Measurements from ENCODE around the gene SPEM1.

Gene SPEM1

GRCh38 chr17:7423679-7424078 is 3.6 kb downstream of the SPEM1 start:
- TF ChIP-seq CTCF (conservative IDR thresholded peaks at IDR 0.05; ENCODE audit: low read depth) = no peak
- ChIA-PET POLR2A (ENCODE audit: low non-redundant PET) (interaction anchor here (0.6 kb wide), 1 partner anchor 16 kb away, joined by 3 read pairs; no protein-coding TSS in a partner anchor), CTCF (interaction anchor here (0.6 to 0.8 kb wide), 2 partner anchors 11 to 623 kb away, joined by 3 to 4 read pairs; partner anchors contain the start of gene TMEM102)
- H3K27ac ChIP-seq = no peak overlapping the region
- no peak for DNase-seq (ENCODE audit: low spot score)

GRCh38 chr17:7425316-7425715 is 5.2 kb downstream of the SPEM1 start, which contains the start of gene SPEM2:
SPEM2 (plus strand) TSS chr17:7425616; CDS start chr17:7425689, 73 bp downstream.
- DNase-seq (ENCODE audit: low spot score) = no peak
- CTCF ChIA-PET = interaction anchor here (0.7 to 1.0 kb wide), 2 partner anchors 69 to 81 kb away, joined by 3 read pairs; no protein-coding TSS in a partner anchor
- POLR2A ChIA-PET (ENCODE audit: low non-redundant PET) = no interaction called here
- no peak within 1 kb of the TSS for H3K27ac ChIP-seq
- TF ChIP-seq CTCF (conservative IDR thresholded peaks at IDR 0.05; ENCODE audit: low read depth) = no peak

GRCh38 chr17:7425756-7426155 is 5.6 kb downstream of the SPEM1 start:
- CTCF ChIA-PET = interaction anchor here (1.0 kb wide), 1 partner anchor 69 kb away, joined by 3 read pairs; no protein-coding TSS in a partner anchor
- no peak overlapping the region for H3K27ac ChIP-seq
- POLR2A ChIA-PET (ENCODE audit: low non-redundant PET) = no interaction called here
- DNase-seq (ENCODE audit: low spot score) = no peak
- no peak for TF ChIP-seq CTCF (conservative IDR thresholded peaks at IDR 0.05; ENCODE audit: low read depth)

- POLR2A ChIA-PET (ENCODE audit: low non-redundant PET) = no interaction called here
- no peak for TF ChIP-seq CTCF (conservative IDR thresholded peaks at IDR 0.05; ENCODE audit: low read depth)
- CTCF ChIA-PET = no interaction called here
- no peak for DNase-seq (ENCODE audit: low spot score)
- H3K27ac ChIP-seq = no peak overlapping the region
These were observed 6.2 kb downstream of the SPEM1 start for GRCh38 chr17:7426203-7426863.

- ChIA-PET CTCF (no interaction called here), POLR2A (ENCODE audit: low non-redundant PET) (no interaction called here)
- DNase-seq (ENCODE audit: low spot score) = no peak
- no peak for TF ChIP-seq CTCF (conservative IDR thresholded peaks at IDR 0.05; ENCODE audit: low read depth)
- H3K27ac ChIP-seq = no peak overlapping the region
These were observed 6.9 kb downstream of the SPEM1 start for GRCh38 chr17:7426896-7427489.

- POLR2A ChIA-PET (ENCODE audit: low non-redundant PET) = interaction anchor here (0.6 kb wide), 1 partner anchor 18 kb away, joined by 3 read pairs; no protein-coding TSS in a partner anchor
- CTCF ChIA-PET = interaction anchor here (0.6 kb wide), 1 partner anchor 133 kb away, joined by 5 read pairs; no protein-coding TSS in a partner anchor
- TF ChIP-seq CTCF (conservative IDR thresholded peaks at IDR 0.05; ENCODE audit: low read depth) = no peak
- DNase-seq (ENCODE audit: low spot score) = no peak
- H3K27ac ChIP-seq = no peak overlapping the region
These were observed 7.4 kb downstream of the SPEM1 start for GRCh38 chr17:7427549-7427948.
